HG03066 (cell line): ENCODE results near the gene ISY1.
A peak's percentile ranks its signal among the peaks of the same experiment; 100 is the strongest.
"Not testable (repeated sequence)": the region's sequence is repeated elsewhere in the genome, so short reads cannot be mapped to it uniquely, and the experiment has no call there.

Source experiments
- ATAC-seq: cut with Tn5 transposase; IDR thresholded peaks from one replicate; pipeline ENCODE4 v1.9.1; 2021; ENCODE audit warnings: low read depth; ENCODE audit not compliant: unreplicated experiment

ISY1 gene

GRCh38 chr3:129160891-129161859 lies at the start of gene ISY1:
Gene ISY1, minus strand, starts transcription at chr3:129161063. Its CDS starts 88 bp downstream, at chr3:129160975.
- ATAC-seq = peak; percentile 75

DNA sequence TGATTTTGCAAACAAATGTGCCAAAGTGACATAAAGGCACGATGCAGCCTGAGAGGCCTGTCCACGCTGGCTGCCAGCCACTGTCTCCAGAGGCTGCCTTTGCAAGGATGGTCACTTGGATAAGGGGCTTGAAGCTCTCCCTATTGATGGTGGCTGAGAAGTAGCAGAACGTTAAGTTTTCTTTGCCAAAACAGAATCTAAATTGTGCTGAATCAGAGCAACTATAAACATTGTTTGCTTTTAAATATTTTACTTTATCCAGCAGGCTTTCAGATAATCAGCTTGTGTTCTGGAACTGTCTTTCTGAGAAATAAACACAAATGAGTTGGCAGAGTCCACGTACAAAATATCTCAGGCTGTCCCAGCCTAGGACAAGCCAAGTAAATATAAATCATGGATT lies 46.6 kb upstream of the ISY1 start:
- no peak for ATAC-seq

- ATAC-seq = no peak
Observed at GRCh38 chr3:129205109-129205832, 44.4 kb upstream of the ISY1 start.

DNA sequence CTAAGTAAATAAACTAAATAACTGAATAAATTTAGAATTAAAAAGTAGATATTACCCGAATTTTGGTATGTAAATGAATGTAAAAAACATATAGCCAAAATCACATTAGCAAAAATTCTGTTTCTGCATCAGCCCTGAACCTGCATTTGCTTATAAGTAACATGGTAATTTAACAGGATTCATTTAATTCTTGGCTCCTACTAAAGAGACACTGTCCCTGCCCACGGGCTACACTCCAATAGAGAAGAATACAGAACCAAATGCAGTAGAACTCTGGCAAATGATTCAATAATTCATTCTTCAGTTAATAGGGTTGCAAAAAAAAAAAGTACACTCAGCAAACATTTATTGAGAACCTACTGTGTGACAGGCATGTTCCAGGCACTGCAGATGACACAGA lies 43.6 kb upstream of the ISY1 start:
- no peak for ATAC-seq

- ATAC-seq = no peak
Observed at GRCh38 chr3:129199366-129199765, 38.5 kb upstream of the ISY1 start.

- ATAC-seq = no peak
Observed at GRCh38 chr3:129197321-129197720, 36.5 kb upstream of the ISY1 start.

DNA sequence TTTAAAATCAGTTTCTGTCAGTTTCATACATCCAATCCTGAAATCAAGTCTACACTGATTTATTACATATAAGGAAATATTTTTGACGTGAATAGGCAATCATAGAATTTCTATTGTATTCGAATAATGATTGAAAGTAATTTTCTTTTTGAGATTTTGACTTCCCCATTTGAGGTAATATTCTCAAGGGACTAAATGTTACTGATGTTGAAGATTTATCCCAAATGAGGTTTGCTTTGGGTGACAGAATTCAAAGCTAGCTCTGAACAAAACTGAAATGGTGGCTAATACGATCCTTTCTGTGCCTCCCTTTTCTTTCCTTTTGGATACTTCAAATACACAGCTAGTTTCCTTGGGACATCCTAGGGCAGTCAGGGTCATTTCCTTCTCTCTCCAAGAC lies 35.7 kb upstream of the ISY1 start:
- no peak for ATAC-seq

DNA sequence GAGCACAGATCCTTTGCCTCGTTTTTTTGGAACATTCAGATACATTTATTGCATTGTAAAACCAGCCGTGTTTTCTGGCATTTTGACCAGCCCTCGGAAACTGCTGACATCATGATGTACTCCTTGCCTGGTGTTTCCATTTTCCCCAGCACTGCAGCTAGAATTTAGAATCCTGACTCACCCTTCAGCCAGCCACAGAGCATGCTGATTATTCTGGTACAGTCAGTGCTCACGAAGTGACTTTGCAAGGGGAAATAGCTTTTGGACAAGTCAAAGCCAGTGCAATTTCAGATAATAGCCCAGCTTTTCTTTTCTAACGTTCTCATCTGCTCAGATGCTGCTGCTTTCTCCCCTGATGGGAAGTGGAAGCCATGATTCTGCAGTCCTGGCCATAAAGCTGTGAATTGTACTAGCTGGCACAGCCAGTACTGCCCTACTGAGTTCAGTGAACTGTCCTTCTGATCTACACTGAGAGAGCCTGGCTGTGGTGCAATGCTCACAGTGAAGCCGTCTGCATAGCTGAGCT lies 34.9 kb upstream of the ISY1 start:
- no peak for ATAC-seq

GRCh38 chr3:129189793-129190192 lies 28.9 kb upstream of the ISY1 start:
- ATAC-seq = not testable (repeated sequence)

DNA sequence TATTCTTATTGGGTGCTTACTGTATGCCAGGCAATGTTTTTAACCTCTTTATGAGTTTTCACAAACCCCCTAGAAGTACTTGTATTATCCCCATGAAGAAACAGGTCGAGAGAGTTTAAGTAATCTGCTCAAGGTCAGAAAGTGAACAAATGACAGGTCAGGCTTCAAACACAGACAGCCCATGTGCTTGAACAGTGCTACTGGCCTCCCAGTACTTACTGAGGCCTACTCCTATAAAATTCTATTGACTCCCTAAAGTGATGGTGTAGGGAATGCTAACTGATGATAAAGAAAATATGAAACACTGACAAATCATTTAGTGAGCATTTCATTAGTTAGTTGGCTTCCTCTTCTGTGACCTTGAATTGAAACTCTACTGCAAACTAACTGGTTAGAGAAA lies 27.0 kb upstream of the ISY1 start:
- no peak for ATAC-seq

- no peak for ATAC-seq
Observed at GRCh38 chr3:129185783-129186182, 24.9 kb upstream of the ISY1 start.

DNA sequence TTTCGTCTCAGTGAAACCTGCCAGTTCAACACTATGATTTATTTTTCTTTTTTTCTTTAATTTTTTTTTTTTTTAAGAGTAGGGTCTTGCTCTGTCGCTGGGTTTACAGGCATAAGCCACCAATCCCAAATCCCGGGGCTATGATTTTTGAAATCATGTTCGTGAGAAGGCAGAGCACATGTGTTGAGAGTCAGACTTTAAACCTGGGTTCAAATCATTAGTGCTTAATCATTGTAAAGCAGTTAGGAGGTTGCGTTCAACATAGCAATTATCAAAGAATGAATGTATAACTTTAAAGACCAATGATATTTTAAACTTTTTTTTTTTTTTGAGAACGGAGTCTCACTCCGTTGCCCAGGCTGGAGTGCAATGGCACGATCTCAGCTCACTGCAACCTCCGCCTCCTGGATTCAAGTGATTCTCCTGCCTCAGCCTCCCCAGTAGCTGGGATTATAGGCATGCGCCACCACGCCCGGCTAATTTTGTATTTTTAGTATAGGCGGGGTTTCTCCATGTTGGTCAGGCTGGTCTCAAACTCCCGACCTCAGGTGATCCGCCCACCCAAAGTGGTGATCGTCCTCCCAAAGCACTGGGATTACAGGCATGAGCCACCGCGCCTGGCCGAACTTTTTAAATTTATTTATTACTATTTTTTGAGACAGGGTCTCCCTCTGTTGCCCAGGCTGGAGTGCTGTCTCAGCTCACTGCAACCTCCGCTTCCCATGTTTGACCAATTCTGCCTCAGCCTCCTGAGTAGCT lies 24.1 kb upstream of the ISY1 start:
- ATAC-seq = not testable (repeated sequence)

DNA sequence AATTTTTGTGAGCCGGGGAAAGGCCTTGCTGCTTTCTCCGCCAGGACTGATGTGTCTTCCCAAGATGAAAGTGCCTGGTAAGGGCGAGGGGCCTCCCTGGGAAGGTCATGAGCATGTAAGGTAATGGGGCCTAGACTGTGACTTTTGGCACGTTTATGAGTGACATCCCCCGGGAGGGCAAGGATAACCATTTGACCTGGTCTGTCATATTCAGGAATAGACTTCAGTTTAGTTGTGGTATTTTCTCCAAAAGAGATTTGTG lies 23.5 kb upstream of the ISY1 start:
- peak; percentile 7 for ATAC-seq

- ATAC-seq = peak; percentile 94
Observed at GRCh38 chr3:129183569-129184395, 22.9 kb upstream of the ISY1 start, which contains the start of gene CNBP. Gene CNBP, minus strand, starts transcription at chr3:129183896. Its CDS starts 12,139 bp downstream, at chr3:129171757.

DNA sequence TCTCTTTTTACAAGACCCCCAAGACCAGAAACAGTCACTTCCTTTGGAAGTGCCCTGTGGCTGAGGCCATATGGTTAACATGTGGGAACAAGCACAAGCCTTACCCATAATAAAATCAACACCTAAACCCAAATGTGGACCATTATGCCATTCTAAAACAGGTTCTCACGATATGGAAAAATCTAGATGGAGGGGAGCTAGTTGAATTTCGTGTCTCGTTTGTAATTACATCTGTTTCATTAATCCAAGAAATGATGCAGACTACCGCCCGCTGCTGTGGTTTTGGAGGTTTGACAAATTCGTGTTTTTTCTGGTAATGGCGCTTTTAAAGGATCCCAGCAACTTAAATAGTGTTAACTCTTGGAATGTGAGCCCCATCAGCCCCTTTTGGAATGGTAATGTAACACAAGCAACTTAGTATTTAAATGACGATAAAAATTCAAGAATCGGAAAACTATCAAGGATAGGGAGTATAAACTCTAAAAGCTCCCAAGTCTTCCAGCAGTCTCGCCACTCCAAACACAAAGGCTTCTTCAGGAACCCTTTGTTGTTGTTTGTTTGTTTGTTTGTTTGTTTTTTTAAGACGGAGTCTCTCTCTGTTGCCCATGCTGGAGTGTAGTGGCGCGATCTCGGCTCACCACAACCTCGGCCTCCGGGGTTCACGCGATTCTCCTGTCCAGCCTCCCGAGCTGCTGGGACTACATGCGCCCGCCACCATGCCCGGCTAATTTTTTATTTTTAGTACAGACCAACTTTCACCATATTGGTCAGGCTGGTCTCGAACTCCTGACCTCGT lies 21.7 kb upstream of the ISY1 start:
- no peak for ATAC-seq

DNA sequence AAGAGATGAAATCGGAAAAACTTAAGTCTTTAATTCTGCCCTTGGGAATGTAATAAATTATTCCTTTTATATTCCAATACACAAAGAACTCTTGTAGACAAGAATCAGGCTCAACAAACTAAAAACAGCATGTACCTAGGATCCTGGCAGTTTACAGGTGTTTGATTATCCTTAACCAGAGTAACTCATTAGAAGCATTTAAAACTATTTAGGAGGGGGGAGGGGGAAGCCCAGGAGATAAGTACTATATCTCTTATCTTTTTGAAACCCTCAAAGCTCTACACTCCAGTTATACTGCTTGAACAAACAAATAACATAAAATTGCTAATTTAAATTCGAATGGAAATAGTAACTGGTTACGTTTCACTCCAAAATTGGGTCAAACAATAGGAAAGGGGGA lies 21.0 kb upstream of the ISY1 start:
- no peak for ATAC-seq

DNA sequence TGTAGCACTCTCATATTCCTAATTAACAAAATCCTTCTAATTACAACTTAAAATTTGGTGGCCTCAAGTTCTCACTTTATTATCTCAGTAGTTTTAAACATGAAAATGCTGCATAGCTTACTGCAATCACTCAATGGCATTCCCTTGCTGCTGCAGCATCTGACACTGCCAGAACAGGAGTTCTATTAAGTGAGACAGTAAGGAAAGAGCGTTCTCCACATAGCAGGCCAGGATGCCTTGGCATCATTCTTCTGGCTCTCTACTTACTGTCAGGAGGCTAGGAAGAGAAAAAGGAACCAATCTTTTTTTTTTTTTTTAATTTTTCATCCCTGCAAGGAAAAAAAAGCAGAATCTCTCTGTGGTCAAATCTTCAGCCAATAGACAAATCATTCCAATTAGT lies 19.6 kb upstream of the ISY1 start:
- ATAC-seq = no peak

GRCh38 chr3:129176051-129176450 lies 15.2 kb upstream of the ISY1 start:
- no peak for ATAC-seq

- ATAC-seq = no peak
Observed at GRCh38 chr3:129173725-129174124, 12.9 kb upstream of the ISY1 start.
